CD8-positive, alpha-beta memory T cell (primary cell): ENCODE data around the gene IQGAP1. TPM values are rescaled to one million over a fixed set of nuclear protein-coding genes. Genes with fewer than 3 reads are reported as not detected.
A peak's percentile ranks its signal among the peaks of the same experiment; 100 is the strongest.

Source experiments
- CTCF ChIA-PET: fragments of 350-600 bp; sonication (Branson Sonifier 250); formaldehyde crosslinking; loops from one replicate; lab custom pipeline; 2021; ENCODE audit warnings: antibody characterized with exemption; lab: Charles Lee
- POLR2A ChIA-PET: fragments of 350-600 bp; sonication (Branson Sonifier 250); formaldehyde crosslinking; loops from one replicate; lab custom pipeline; 2021; ENCODE audit warnings: antibody characterized with exemption; lab: Charles Lee
- DNase-seq, 5 donors: peaks; one replicate each; pipeline versions ENCODE4 v3.0.0 to v3.0.0-alpha.2; 2020 to 2022; ENCODE audit warnings: mixed read lengths in 1 of 5
- H3K27ac ChIP-seq: one replicate; pipeline ENCODE4 v1.7.0; 2013; ENCODE audit warnings: low read depth, mild to moderate bottlenecking, low read length, moderate library complexity
- H3K27me3 ChIP-seq: 2 replicates; pipeline ENCODE4 v1.7.0; 2013; ENCODE audit warnings: low read length, mild to moderate bottlenecking; ENCODE audit not compliant: insufficient read depth, poor library complexity, severe bottlenecking
- H3K36me3 ChIP-seq: 2 replicates; pipeline ENCODE4 v1.7.0; 2013; ENCODE audit warnings: mild to moderate bottlenecking, low read length, moderate library complexity; ENCODE audit not compliant: insufficient read depth
- H3K4me1 ChIP-seq: 2 replicates; pipeline ENCODE4 v1.7.0; 2013; ENCODE audit warnings: mild to moderate bottlenecking, low read length, moderate library complexity; ENCODE audit not compliant: insufficient read depth
- H3K4me3 ChIP-seq: 2 replicates; pipeline ENCODE4 v1.7.0; 2013; ENCODE audit warnings: mild to moderate bottlenecking, low read length
- H3K9me3 ChIP-seq: 2 replicates; pipeline ENCODE4 v1.7.0; 2013; ENCODE audit warnings: mild to moderate bottlenecking, low read length
- H3K27ac Mint-ChIP-seq, 8 donors: one replicate each; pipeline ENCODE4 v1.8.0; 2020 to 2021; ENCODE audit warnings: mixed read lengths in 8 of 8, mild to moderate bottlenecking in 6 of 8, inconsistent platforms in 3 of 8, moderate library complexity in 3 of 8
- H3K27me3 Mint-ChIP-seq, 2 donors: one replicate each; pipeline ENCODE4 v1.8.0; 2020 to 2021; ENCODE audit warnings: mixed read lengths in 2 of 2, mild to moderate bottlenecking in 1 of 2, moderate library complexity in 1 of 2
- H3K36me3 Mint-ChIP-seq, 3 donors: one replicate each; pipeline ENCODE4 v1.8.0; 2020 to 2021; ENCODE audit warnings: mixed read lengths in 3 of 3, inconsistent platforms in 1 of 3, mild to moderate bottlenecking in 1 of 3
- H3K4me1 Mint-ChIP-seq, 3 donors: one replicate each; pipeline ENCODE4 v1.8.0; 2020 to 2021; ENCODE audit warnings: mixed read lengths in 3 of 3, inconsistent platforms in 1 of 3, mild to moderate bottlenecking in 1 of 3
- H3K4me3 Mint-ChIP-seq, 7 donors: one replicate each; pipeline ENCODE4 v1.8.0; 2020 to 2021; ENCODE audit warnings: mixed read lengths in 7 of 7, mild to moderate bottlenecking in 6 of 7, moderate library complexity in 4 of 7, inconsistent platforms in 2 of 7
- H3K9me3 Mint-ChIP-seq, 5 donors: one replicate each; pipeline ENCODE4 v1.8.0; 2020 to 2022; ENCODE audit warnings: mixed read lengths in 5 of 5, mild to moderate bottlenecking in 3 of 5, moderate library complexity in 2 of 5, inconsistent platforms in 1 of 5
- polyA plus RNA-seq: library from polyadenylated mRNA; unstranded; fragments of 300-500 nt; fragmentation: Illumina TruSeq; gene quantifications from one replicate; pipeline ENCODE4 v1.2.3, GENCODE V29; 2021
- total RNA-seq, 2 experiments: library from RNA; stranded (reverse); gene quantifications; one replicate each; pipeline ENCODE4 v1.2.3, GENCODE V29; 2021

The IQGAP1 gene
- total and polyA plus RNA-seq, 3 experiments from 2014 or later, result 151 to 176 (median 173) TPM

- Mint-ChIP-seq H3K4me3 (peak overlapping the region in 4 of 7 donors; percentile 9 to 64 (median 27)), H3K27ac (peak overlapping the region in 5 of 8 donors; percentile 14 to 74 (median 19)), H3K27me3 (no peaks in the 10 kb centered on the region), H3K9me3 (no peaks in the 10 kb centered on the region), H3K4me1 (peaks cover 68 to 85% (median 82%) of the 10 kb centered on the region in 3 donors), H3K36me3 (peaks cover 9 to 57% (median 24%) of the 10 kb centered on the region in 3 donors)
- DNase-seq, result no peak
- Histone ChIP-seq H3K27ac (no peak overlapping the region), H3K4me1 (peaks cover 54% of the 10 kb centered on the region), H3K27me3 (no peaks in the 10 kb centered on the region), H3K9me3 (no peaks in the 10 kb centered on the region), H3K36me3 (peaks cover 7% of the 10 kb centered on the region), H3K4me3 (no peak overlapping the region)
- ChIA-PET POLR2A (no interaction called here), CTCF (interaction anchor here (0.9 to 1.7 kb wide), 2 partner anchors 15 to 39 kb away, joined by 4 to 5 read pairs; no protein-coding TSS in a partner anchor)
These were observed 5.0 kb downstream of the IQGAP1 start for GRCh38 chr15:90393040-90393439.

- Mint-ChIP-seq H3K4me1 (peaks cover 68 to 90% (median 88%) of the 10 kb centered on the region in 3 donors), H3K4me3 (peak overlapping the region in 5 of 7 donors; percentile 15 to 76 (median 24)), H3K36me3 (peaks cover 9 to 52% (median 24%) of the 10 kb centered on the region in 3 donors), H3K27me3 (no peaks in the 10 kb centered on the region), H3K9me3 (no peaks in the 10 kb centered on the region), H3K27ac (peak overlapping the region in 7 of 8 donors; percentile 12 to 82 (median 44))
- ChIA-PET POLR2A (no interaction called here), CTCF (interaction anchor here (0.9 kb wide), 1 partner anchor 40 kb away, joined by 4 read pairs; no protein-coding TSS in a partner anchor)
- Histone ChIP-seq H3K4me3 (no peak overlapping the region), H3K27me3 (no peaks in the 10 kb centered on the region), H3K36me3 (peaks cover 7% of the 10 kb centered on the region), H3K27ac (no peak overlapping the region), H3K4me1 (peaks cover 53% of the 10 kb centered on the region), H3K9me3 (no peaks in the 10 kb centered on the region)
- no peak for DNase-seq
These were observed 6.0 kb downstream of the IQGAP1 start for GRCh38 chr15:90394074-90394473.

- Histone ChIP-seq H3K27me3 (no peaks in the 10 kb centered on the region), H3K27ac (no peak overlapping the region), H3K36me3 (peaks cover 7% of the 10 kb centered on the region), H3K4me1 (peaks cover 53% of the 10 kb centered on the region), H3K9me3 (no peaks in the 10 kb centered on the region), H3K4me3 (no peak overlapping the region)
- Mint-ChIP-seq H3K4me1 (peaks cover 68 to 91% (median 90%) of the 10 kb centered on the region in 3 donors), H3K36me3 (peaks cover 9 to 49% (median 21%) of the 10 kb centered on the region in 3 donors), H3K4me3 (peak overlapping the region in 5 of 7 donors; percentile 15 to 81 (median 29)), H3K27me3 (no peaks in the 10 kb centered on the region), H3K27ac (peak overlapping the region; percentile 12 to 88 (median 68)), H3K9me3 (no peaks in the 10 kb centered on the region)
- CTCF ChIA-PET, result no interaction called here
- POLR2A ChIA-PET, result interaction anchor here (0.6 kb wide), 1 partner anchor 625 kb away, joined by 3 read pairs; no protein-coding TSS in a partner anchor
- DNase-seq, result no peak
These were observed 6.9 kb downstream of the IQGAP1 start for GRCh38 chr15:90394748-90395442.

GRCh38 chr15:90396321-90396720 is 8.3 kb downstream of the IQGAP1 start:
- H3K4me1 Mint-ChIP-seq, result peaks cover 68 to 91% (median 90%) of the 10 kb centered on the region in 3 donors
- POLR2A ChIA-PET, result interaction anchor here (0.9 kb wide), 1 partner anchor 8 kb away, joined by 3 read pairs; the partner anchor contains the start of gene IQGAP1
- peaks cover 53% of the 10 kb centered on the region for H3K4me1 ChIP-seq

GRCh38 chr15:90400005-90400758 is 12.1 kb downstream of the IQGAP1 start:
- Mint-ChIP-seq H3K4me1 (peaks cover 60 to 89% (median 83%) of the 10 kb centered on the region in 3 donors), H3K9me3 (no peaks in the 10 kb centered on the region), H3K36me3 (peaks cover 0 to 16% (median 2%) of the 10 kb centered on the region in 3 donors), H3K27ac (peak overlapping the region; percentile 96 to 100 (median 99)), H3K27me3 (no peaks in the 10 kb centered on the region), H3K4me3 (peak overlapping the region; percentile 40 to 93 (median 79))
- POLR2A ChIA-PET, result interaction anchor here (0.7 to 3.6 kb wide), 2 partner anchors 12 to 151 kb away, joined by 3 to 46 read pairs; partner anchors contain the start of genes IQGAP1 and TTLL13
- Histone ChIP-seq H3K4me1 (peaks cover 46% of the 10 kb centered on the region), H3K27me3 (no peaks in the 10 kb centered on the region), H3K27ac (peak overlapping the region; percentile 91), H3K9me3 (no peaks in the 10 kb centered on the region), H3K4me3 (peak overlapping the region; percentile 23), H3K36me3 (no peaks in the 10 kb centered on the region)
- DNase-seq, result peak in 1 of 5 donors; percentile 49
- CTCF ChIA-PET, result interaction anchor here (0.7 to 3.7 kb wide), 3 partner anchors 8 to 80 kb away, joined by 3 to 11 read pairs (median 4); partner anchors contain the start of gene IQGAP1

More at GRCh38 chr15:90396321-90396720, 8.3 kb downstream of the IQGAP1 start:
- no peaks in the 10 kb centered on the region for H3K9me3 ChIP-seq
- peaks cover 4% of the 10 kb centered on the region for H3K36me3 ChIP-seq
- no peak overlapping the region for H3K27ac ChIP-seq
- H3K4me3 ChIP-seq, result no peak overlapping the region
- CTCF ChIA-PET, result interaction anchor here (1.1 kb wide), 1 partner anchor 9 kb away, joined by 4 read pairs; the partner anchor contains the start of gene IQGAP1
- H3K27me3 ChIP-seq, result no peaks in the 10 kb centered on the region
- Mint-ChIP-seq H3K9me3 (no peaks in the 10 kb centered on the region), H3K27me3 (no peaks in the 10 kb centered on the region), H3K27ac (peak overlapping the region in 6 of 8 donors; percentile 0 to 85 (median 30)), H3K36me3 (peaks cover 4 to 37% (median 16%) of the 10 kb centered on the region in 3 donors), H3K4me3 (peak overlapping the region in 3 of 7 donors; percentile 3 to 55 (median 29))
- DNase-seq, result no peak

GRCh38 chr15:90400759-90401314 is 12.8 kb downstream of the IQGAP1 start:
- ChIA-PET POLR2A (interaction anchor here (0.7 to 3.6 kb wide), 2 partner anchors 12 to 152 kb away, joined by 3 to 46 read pairs; partner anchors contain the start of genes IQGAP1 and TTLL13), CTCF (interaction anchor here (0.7 to 3.7 kb wide), 3 partner anchors 9 to 81 kb away, joined by 3 to 11 read pairs (median 4); partner anchors contain the start of gene IQGAP1)
- Mint-ChIP-seq H3K27me3 (no peaks in the 10 kb centered on the region), H3K4me1 (peaks cover 59 to 88% (median 83%) of the 10 kb centered on the region in 3 donors), H3K27ac (peak overlapping the region; percentile 96 to 100 (median 99)), H3K36me3 (peaks cover 0 to 13% (median 0%) of the 10 kb centered on the region in 3 donors), H3K9me3 (no peaks in the 10 kb centered on the region), H3K4me3 (peak overlapping the region; percentile 40 to 93 (median 79))
- Histone ChIP-seq H3K4me3 (peak overlapping the region; percentile 23), H3K27me3 (no peaks in the 10 kb centered on the region), H3K9me3 (no peaks in the 10 kb centered on the region), H3K27ac (peak overlapping the region; percentile 91), H3K36me3 (no peaks in the 10 kb centered on the region), H3K4me1 (peaks cover 48% of the 10 kb centered on the region)
- DNase-seq, result peak; percentile 48 to 85 (median 84)

GRCh38 chr15:90401495-90401894 is 13.5 kb downstream of the IQGAP1 start:
- Histone ChIP-seq H3K27ac (peak overlapping the region; percentile 91), H3K4me3 (no peak overlapping the region), H3K36me3 (no peaks in the 10 kb centered on the region), H3K27me3 (no peaks in the 10 kb centered on the region), H3K9me3 (no peaks in the 10 kb centered on the region), H3K4me1 (peaks cover 48% of the 10 kb centered on the region)
- peak overlapping the region; percentile 96 to 100 (median 99) for H3K27ac Mint-ChIP-seq
- peaks cover 60 to 88% (median 83%) of the 10 kb centered on the region in 3 donors for H3K4me1 Mint-ChIP-seq
- no peaks in the 10 kb centered on the region for H3K27me3 Mint-ChIP-seq
- ChIA-PET CTCF (interaction anchor here (1.3 to 3.7 kb wide), 2 partner anchors 12 to 81 kb away, joined by 4 to 11 read pairs; no protein-coding TSS in a partner anchor), POLR2A (interaction anchor here (3.6 kb wide), 1 partner anchor 13 kb away, joined by 46 read pairs; the partner anchor contains the start of gene IQGAP1)
- peak overlapping the region; percentile 40 to 93 (median 79) for H3K4me3 Mint-ChIP-seq
- H3K9me3 Mint-ChIP-seq, result no peaks in the 10 kb centered on the region
- peaks cover 0 to 10% (median 1%) of the 10 kb centered on the region in 3 donors for H3K36me3 Mint-ChIP-seq
- no peak for DNase-seq
